ENCODE results near the gene NATD1.

DNA sequence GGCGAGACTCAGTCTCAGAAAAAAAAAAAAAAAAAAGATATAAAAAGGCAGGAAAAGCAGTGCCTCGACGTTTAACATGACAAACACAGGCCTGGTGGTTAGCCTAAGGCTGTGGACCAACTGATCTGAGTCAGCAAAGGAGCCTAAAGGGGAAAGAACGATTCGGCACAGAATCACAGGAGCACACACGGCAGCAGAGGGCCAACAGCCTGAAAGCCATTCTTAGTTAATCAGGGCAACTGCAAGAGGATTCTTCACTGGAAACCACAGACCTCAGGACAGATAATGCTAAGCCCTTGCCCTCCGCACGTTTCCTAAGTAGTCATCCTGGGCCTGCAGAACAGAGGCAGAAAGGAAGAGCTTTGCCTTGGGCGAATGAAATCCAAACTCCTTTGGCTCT, 53.9 kb downstream of the NATD1 start:
- TF ChIP-seq CTCF (conservative IDR thresholded peaks at IDR 0.05; ENCODE audit: low read length) (no peak), EZH2phosphoT487 (IDR thresholded peaks at IDR 0.05; ENCODE audit: borderline replicate concordance) (no peak)
